CD1c-positive myeloid dendritic cell (primary cell): ENCODE results near the gene CEP131.
A peak's percentile ranks its signal among the peaks of the same experiment; 100 is the strongest.
"Not testable (repeated sequence)": the region's sequence is repeated elsewhere in the genome, so short reads cannot be mapped to it uniquely, and the experiment has no call there.

Source experiments
- DNase-seq: peaks from one replicate; pipeline ENCODE4 v3.0.0-alpha.2; 2016; ENCODE audit errors: extremely low spot score

Gene CEP131

GRCh38 chr17:81152288-81152828, 70.4 kb downstream of the CEP131 start:
- DNase-seq = peak; percentile 47

- no peak for DNase-seq
Observed at GRCh38 chr17:81151278-81151677, 71.5 kb downstream of the CEP131 start.

- peak; percentile 81 for DNase-seq
Observed at GRCh38 chr17:81150377-81151077, 72.2 kb downstream of the CEP131 start.

- DNase-seq = peak; percentile 85
Observed at GRCh38 chr17:81148986-81149533, 73.7 kb downstream of the CEP131 start.

GRCh38 chr17:81148571-81148970, 74.2 kb downstream of the CEP131 start:
- no peak for DNase-seq

GRCh38 chr17:81147701-81148100, 75.1 kb downstream of the CEP131 start:
- no peak for DNase-seq

GRCh38 chr17:81146208-81146607, 76.6 kb downstream of the CEP131 start:
- not testable (repeated sequence) for DNase-seq

DNA sequence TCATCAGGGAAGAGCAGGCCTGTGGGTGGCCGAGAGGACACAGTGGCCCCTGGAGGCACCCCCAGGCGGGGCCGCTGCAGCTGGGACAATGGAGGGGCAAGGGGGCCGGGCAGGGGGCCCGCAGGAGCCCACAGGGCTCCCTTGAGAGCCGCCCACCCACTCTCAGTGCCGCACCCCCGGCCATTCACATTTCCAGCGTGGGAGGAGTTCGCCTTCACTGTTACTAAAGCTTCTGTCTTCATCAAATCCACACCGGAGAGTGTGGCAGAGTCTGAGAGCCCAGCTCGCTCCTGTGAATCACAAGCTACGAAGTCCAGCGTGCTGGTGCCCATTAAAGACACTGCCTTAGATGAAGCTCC, 78.4 kb downstream of the CEP131 start:
- DNase-seq = no peak

DNA sequence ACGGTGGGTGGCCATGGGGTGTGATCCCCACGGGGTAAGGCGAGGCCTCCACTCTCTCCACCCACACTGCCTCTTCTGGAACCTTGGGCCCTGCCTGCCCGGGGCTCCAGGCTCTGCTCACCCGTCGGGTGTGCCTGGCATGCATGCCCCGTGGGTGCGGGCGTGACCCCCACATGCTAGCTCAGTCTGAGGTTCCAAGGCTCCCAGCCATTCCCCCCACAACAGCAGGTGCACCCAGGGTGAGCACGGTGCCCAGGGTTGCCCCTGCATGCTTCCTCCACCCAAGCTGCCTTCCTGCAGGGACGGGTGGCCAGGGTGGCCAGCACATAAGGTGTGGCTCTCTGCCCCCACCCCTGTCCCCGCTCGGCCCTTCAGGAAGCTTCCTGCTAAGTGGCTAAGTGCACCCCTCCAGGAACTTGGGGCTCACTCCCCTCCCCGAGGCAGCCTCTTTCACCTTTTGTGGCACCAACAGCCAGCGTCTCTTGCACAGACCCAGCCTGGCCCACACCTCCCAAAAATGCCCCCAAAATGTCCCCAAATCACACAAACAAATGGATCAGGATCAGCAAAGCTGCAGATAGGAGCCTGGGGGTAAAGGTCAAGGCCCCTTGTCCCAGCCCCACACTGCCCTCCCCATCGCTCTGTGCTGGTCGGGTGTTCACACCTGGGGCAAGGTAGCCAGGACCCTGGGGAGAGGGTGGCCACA, 78.9 kb downstream of the CEP131 start:
- no peak for DNase-seq

DNA sequence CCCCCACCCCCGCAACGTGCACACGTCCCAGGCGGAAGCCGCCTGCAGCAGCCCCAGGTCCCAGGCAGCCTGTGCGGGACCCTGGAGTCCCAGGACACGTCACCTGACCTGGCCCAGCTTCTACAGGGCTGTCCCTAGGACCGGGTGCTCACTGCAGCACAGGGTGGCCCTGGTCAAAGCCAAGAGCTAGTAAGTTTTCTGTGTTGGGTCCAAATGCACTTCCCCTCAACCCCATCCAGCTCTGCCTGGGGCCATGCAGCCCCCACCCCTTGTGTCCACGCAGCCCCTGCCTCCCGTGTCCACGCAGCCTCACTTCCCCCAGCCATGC, 79.6 kb downstream of the CEP131 start:
- no peak for DNase-seq

DNA sequence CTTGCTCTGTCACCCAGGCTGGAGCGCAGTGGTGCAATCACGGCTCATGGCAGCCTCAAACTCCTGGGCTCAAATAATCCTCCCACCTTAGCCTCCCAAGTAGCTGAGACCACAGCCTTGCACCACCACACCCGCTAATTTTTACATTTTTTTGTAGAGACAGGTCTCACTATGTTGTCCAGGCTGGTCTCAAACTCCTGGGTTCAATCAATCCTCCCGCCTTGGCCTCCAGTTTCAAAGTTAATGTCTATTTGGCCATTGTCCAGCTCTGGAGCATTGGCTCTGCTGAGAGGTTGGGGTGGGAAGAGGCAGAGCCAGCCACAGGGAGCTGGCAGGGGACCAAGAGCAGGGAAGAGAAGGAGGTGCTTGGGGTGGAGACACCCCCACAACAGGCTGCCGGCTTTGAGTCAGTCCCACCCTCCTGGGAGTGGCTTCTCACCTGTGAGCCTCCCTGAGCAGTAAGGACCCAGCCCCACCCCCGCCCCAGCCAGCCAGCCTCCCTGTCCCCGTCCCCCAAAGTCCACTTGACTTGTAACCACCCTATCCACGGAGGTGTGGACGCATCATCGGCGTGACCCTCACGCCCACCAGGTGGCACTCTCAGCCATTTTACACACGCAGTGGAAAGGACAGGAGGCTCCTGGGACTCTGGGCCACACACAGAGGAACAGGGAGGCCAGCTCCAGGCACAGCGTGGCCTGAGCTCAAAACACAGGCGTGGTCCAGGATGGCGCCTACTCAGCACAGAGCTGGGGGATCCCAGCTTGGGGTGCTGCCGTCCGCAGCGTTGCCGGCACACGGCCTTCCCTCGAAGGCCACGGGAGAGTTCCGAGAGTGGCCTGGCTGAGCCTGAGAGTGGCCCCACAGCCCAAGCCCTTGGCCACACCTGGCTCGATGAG, 80.2 kb downstream of the CEP131 start:
- peak; percentile 87 for DNase-seq

DNA sequence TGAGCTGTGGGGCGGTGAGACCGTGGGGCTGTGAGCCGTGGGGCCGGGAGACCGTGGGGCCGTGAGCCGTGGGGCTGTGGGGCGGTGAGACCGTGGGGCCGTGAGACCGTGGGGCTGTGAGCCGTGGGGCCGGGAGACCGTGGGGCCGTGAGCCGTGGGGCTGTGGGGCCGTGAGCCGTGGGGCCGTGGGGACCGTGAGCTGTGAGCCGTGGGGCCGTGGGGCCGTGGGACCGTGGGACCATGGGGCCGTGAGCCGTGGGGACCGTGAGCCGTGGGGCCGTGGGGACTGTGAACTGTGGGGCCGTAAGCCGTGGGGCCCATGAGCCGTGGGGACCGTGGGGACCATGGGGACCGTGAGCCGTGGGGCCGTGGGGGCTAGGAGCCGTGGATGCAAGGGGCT, 82.1 kb downstream of the CEP131 start:
- no peak for DNase-seq

- no peak for DNase-seq
Observed at GRCh38 chr17:81140018-81140417, 82.7 kb downstream of the CEP131 start.
